Ishikawa (cell line): ENCODE measurements around the gene SLC16A7.

ENCODE experiments used
- CEBPB ChIP-seq: IDR thresholded peaks from 2 replicates; pipeline ENCODE4 v1.6.1; 2012
- CREB1 ChIP-seq: IDR thresholded peaks from 2 replicates; pipeline ENCODE4 v1.6.1; 2012; ENCODE audit warnings: low read depth
- EGR1 ChIP-seq: IDR thresholded peaks from 2 replicates; pipeline ENCODE4 v1.6.1; 2012
- EP300 ChIP-seq: IDR thresholded peaks from 2 replicates; pipeline ENCODE4 v1.6.1; 2012; ENCODE audit warnings: borderline replicate concordance
- FOXM1 ChIP-seq: IDR thresholded peaks from 2 replicates; pipeline ENCODE4 v1.6.1; 2012; ENCODE audit warnings: low read depth, borderline replicate concordance
- MAX ChIP-seq: IDR thresholded peaks from 2 replicates; pipeline ENCODE4 v1.6.1; 2012
- NFIC ChIP-seq: IDR thresholded peaks from 2 replicates; pipeline ENCODE4 v1.6.1; 2012
- RAD21 ChIP-seq: IDR thresholded peaks from 2 replicates; pipeline ENCODE4 v1.6.1; 2012; ENCODE audit warnings: low read depth
- REST ChIP-seq: IDR thresholded peaks from 2 replicates; pipeline ENCODE4 v1.6.1; 2012; ENCODE audit warnings: low read depth, mild to moderate bottlenecking
- TAF1 ChIP-seq: IDR thresholded peaks from 2 replicates; pipeline ENCODE4 v1.6.1; 2012; ENCODE audit warnings: low read depth, mild to moderate bottlenecking
- TCF12 ChIP-seq: IDR thresholded peaks from 2 replicates; pipeline ENCODE4 v1.6.1; 2012; ENCODE audit warnings: low read depth
- TEAD4 ChIP-seq: IDR thresholded peaks from 2 replicates; pipeline ENCODE4 v1.6.1; 2012
- USF1 ChIP-seq: IDR thresholded peaks from 2 replicates; pipeline ENCODE4 v1.6.1; 2012
- YY1 ChIP-seq: IDR thresholded peaks from 2 replicates; pipeline ENCODE4 v1.6.1; 2012; ENCODE audit warnings: low read depth
- ZBTB7A ChIP-seq: IDR thresholded peaks from 2 replicates; pipeline ENCODE4 v1.6.1; 2012; ENCODE audit warnings: low read depth

Gene SLC16A7

GRCh38 chr12:59719701-59720100 is 123.9 kb downstream of the SLC16A7 start:
- TF ChIP-seq USF1 = no peak

GRCh38 chr12:59723520-59723919 is 127.7 kb downstream of the SLC16A7 start:
- no peak for TF ChIP-seq CEBPB
- no peak for TF ChIP-seq TCF12
- TF ChIP-seq REST = no peak
- TF ChIP-seq USF1 = no peak
- no peak for TF ChIP-seq FOXM1
- TF ChIP-seq EGR1 = no peak
- TF ChIP-seq YY1 = no peak
- TF ChIP-seq TAF1 = no peak
- no peak for TF ChIP-seq CREB1
- no peak for TF ChIP-seq EP300
- TF ChIP-seq MAX = no peak
- no peak for TF ChIP-seq TEAD4
- TF ChIP-seq ZBTB7A = no peak
- no peak for TF ChIP-seq NFIC
- no peak for TF ChIP-seq RAD21

- TF ChIP-seq TEAD4 = no peak
- no peak for TF ChIP-seq RAD21
- TF ChIP-seq ZBTB7A = no peak
- TF ChIP-seq USF1 = no peak
- no peak for TF ChIP-seq EGR1
- no peak for TF ChIP-seq EP300
- TF ChIP-seq CREB1 = no peak
- TF ChIP-seq FOXM1 = no peak
- TF ChIP-seq TCF12 = no peak
- no peak for TF ChIP-seq YY1
- no peak for TF ChIP-seq TAF1
- no peak for TF ChIP-seq NFIC
- no peak for TF ChIP-seq CEBPB
- TF ChIP-seq MAX = no peak
- TF ChIP-seq REST = no peak
Observed at GRCh38 chr12:59724011-59724695, 128.3 kb downstream of the SLC16A7 start.

- TF ChIP-seq EP300 = no peak
- no peak for TF ChIP-seq TAF1
- no peak for TF ChIP-seq FOXM1
- no peak for TF ChIP-seq USF1
- no peak for TF ChIP-seq CREB1
- TF ChIP-seq TCF12 = no peak
- no peak for TF ChIP-seq MAX
- no peak for TF ChIP-seq REST
Observed at GRCh38 chr12:59733200-59733599, 137.4 kb downstream of the SLC16A7 start.
